Stimulated activated CD8-positive, alpha-beta memory T cell treated with anti-CD3 and anti-CD28 coated beads, Interleukin-12 subunit alpha, Interleukin-12 subunit beta, amount 100 ng/mL, for 24 hours (primary cell): ENCODE results near the gene TSC22D3.
"Not testable (repeated sequence)": the region's sequence is repeated elsewhere in the genome, so short reads cannot be mapped to it uniquely, and the experiment has no call there.

Source experiments
- DNase-seq: peaks from one replicate; pipeline ENCODE4 v3.0.0-alpha.2; 2020; ENCODE audit errors: extremely low read depth

Gene TSC22D3

GRCh38 chrX:107682256-107682655, 93.3 kb downstream of the TSC22D3 start:
- no peak for DNase-seq

- no peak for DNase-seq
These were observed 96.4 kb downstream of the TSC22D3 start for GRCh38 chrX:107678957-107679740.

GRCh38 chrX:107677909-107678308, 97.7 kb downstream of the TSC22D3 start:
- DNase-seq: no peak

- no peak for DNase-seq
These were observed 98.1 kb downstream of the TSC22D3 start for GRCh38 chrX:107677501-107677901.

- DNase-seq: peak; percentile 12
These were observed 98.8 kb downstream of the TSC22D3 start for GRCh38 chrX:107676559-107677378.

GRCh38 chrX:107675823-107676555, 99.6 kb downstream of the TSC22D3 start:
- DNase-seq: no peak

GRCh38 chrX:107675365-107675654, 100.3 kb downstream of the TSC22D3 start:
- DNase-seq: no peak

GRCh38 chrX:107674480-107675364, 100.9 kb downstream of the TSC22D3 start:
- no peak for DNase-seq

GRCh38 chrX:107673933-107674479, 101.6 kb downstream of the TSC22D3 start:
- peak; percentile 72 for DNase-seq

GRCh38 chrX:107673431-107673830, 102.2 kb downstream of the TSC22D3 start:
- DNase-seq: no peak

- peak; percentile 23 for DNase-seq
These were observed 102.6 kb downstream of the TSC22D3 start for GRCh38 chrX:107672955-107673378.

GRCh38 chrX:107671256-107671655, 104.3 kb downstream of the TSC22D3 start:
- DNase-seq: not testable (repeated sequence)

GRCh38 chrX:107669885-107670628, 105.5 kb downstream of the TSC22D3 start:
- no peak for DNase-seq

- DNase-seq: no peak
These were observed 106.3 kb downstream of the TSC22D3 start for GRCh38 chrX:107669261-107669660.

- not testable (repeated sequence) for DNase-seq
These were observed 106.9 kb downstream of the TSC22D3 start for GRCh38 chrX:107668710-107669109.

GRCh38 chrX:107667426-107667825, 108.2 kb downstream of the TSC22D3 start:
- no peak for DNase-seq

GRCh38 chrX:107666931-107667330, 108.7 kb downstream of the TSC22D3 start:
- no peak for DNase-seq
